B cell (primary cell): ENCODE results near the gene TSPAN5. TPM values are rescaled to one million over a fixed set of nuclear protein-coding genes. Genes with fewer than 3 reads are reported as not detected.

Experiments
- ATAC-seq: fragments of 200-7000 bp; cut with Tn5 transposase; one replicate; pipeline ENCODE4 v1.10.0; 2021; ENCODE audit warnings: low read depth, mild to moderate bottlenecking, moderate number of reproducible peaks, moderate library complexity
- CTCF ChIA-PET: fragments of 350-600 bp; sonication (Branson Sonifier 250); formaldehyde crosslinking; loops from one replicate; lab custom pipeline; 2021; ENCODE audit warnings: antibody characterized with exemption, inconsistent platforms; lab: Charles Lee
- POLR2A ChIA-PET: fragments of 350-600 bp; sonication (Branson Sonifier 250); formaldehyde crosslinking; loops from one replicate; lab custom pipeline; 2021; ENCODE audit warnings: antibody characterized with exemption; lab: Charles Lee
- DNase-seq: peaks from one replicate; pipeline ENCODE4 v3.0.0; 2013
- H2AFZ ChIP-seq: 2 replicates; pipeline ENCODE4 v1.6.1; 2012; ENCODE audit warnings: mild to moderate bottlenecking, low read depth, low read length; ENCODE audit not compliant: insufficient read depth, poor library complexity, severe bottlenecking
- H3K27ac ChIP-seq, 2 donors: 1 replicate in 1 of 2; 2 replicates in 1 of 2; pipeline ENCODE4 v1.5.1; 2012 to 2013; ENCODE audit warnings: low read length in 2 of 2, mild to moderate bottlenecking in 2 of 2, moderate library complexity in 1 of 2
- H3K27me3 ChIP-seq, 4 experiments: fragments of 200-600 bp in 1 of 4; sonication (generic) in 1 of 4; replicated peaks in 1 of 4; 1 replicate in 2 of 4; 2 replicates in 2 of 4; pipeline versions ENCODE4 v1.6.1 to v1.7.0; 2013 to 2016; ENCODE audit warnings: low read length in 3 of 4, mild to moderate bottlenecking in 2 of 4, mixed read lengths in 1 of 4, moderate library complexity in 1 of 4; ENCODE audit not compliant: insufficient read depth in 4 of 4, control insufficient read depth in 3 of 4; ENCODE audit errors: control extremely low read depth in 1 of 4
- H3K36me3 ChIP-seq, 2 experiments: replicated peaks in 1 of 2; 1 replicate in 1 of 2; 2 replicates in 1 of 2; pipeline versions ENCODE4 v1.6.1 to v1.7.1; 2013; ENCODE audit warnings: low read length in 1 of 2; ENCODE audit not compliant: insufficient read depth in 2 of 2, control insufficient read depth in 1 of 2; ENCODE audit errors: control extremely low read depth in 1 of 2, extremely low read depth in 1 of 2
- H3K4me1 ChIP-seq, 2 donors: fragments of 200-600 bp in 1 of 2; sonication (generic) in 1 of 2; 1 replicate in 1 of 2; 2 replicates in 1 of 2; pipeline versions ENCODE4 v1.5.1 to v1.6.1; 2013 to 2017; ENCODE audit warnings: low read length in 2 of 2; ENCODE audit not compliant: control insufficient read depth in 2 of 2, insufficient read depth in 2 of 2
- H3K4me2 ChIP-seq: replicated peaks from 2 replicates; pipeline ENCODE3; 2012; ENCODE audit warnings: mild to moderate bottlenecking, low read depth, low read length; ENCODE audit not compliant: poor library complexity, severe bottlenecking
- H3K4me3 ChIP-seq, 5 experiments: fragments of 200-600 bp in 1 of 5; sonication (generic) in 1 of 5; 1 replicate in 3 of 5; 2 replicates in 2 of 5; pipeline versions ENCODE4 v1.5.1 to v1.7.0; 2011 to 2016; ENCODE audit warnings: low read length in 4 of 5, mild to moderate bottlenecking in 4 of 5, low read depth in 2 of 5, control low read depth in 1 of 5, moderate library complexity in 1 of 5; ENCODE audit not compliant: insufficient read depth in 1 of 5; ENCODE audit errors: control extremely low read depth in 1 of 5, extremely low read depth in 1 of 5
- H3K79me2 ChIP-seq: fragments of 200-600 bp; sonication (generic); one replicate; pipeline ENCODE4 v1.6.0; 2016; ENCODE audit warnings: low read length; ENCODE audit not compliant: control insufficient read depth, insufficient read depth
- H3K9ac ChIP-seq: fragments of 200-600 bp; sonication (generic); 2 replicates; pipeline ENCODE4 v1.6.1; 2017; ENCODE audit warnings: mild to moderate bottlenecking, low read length, moderate library complexity
- H3K9me3 ChIP-seq, 3 donors: one replicate each; pipeline versions ENCODE4 v1.6.1 to v1.7.1; 2013; ENCODE audit warnings: low read length in 2 of 3; ENCODE audit not compliant: control insufficient read depth in 2 of 3, insufficient read depth in 1 of 3; ENCODE audit errors: control extremely low read depth in 1 of 3
- H4K20me1 ChIP-seq: 2 replicates; pipeline ENCODE4 v1.6.0; 2012; ENCODE audit warnings: mild to moderate bottlenecking, low read length; ENCODE audit not compliant: insufficient read depth, control insufficient read depth, poor library complexity, severe bottlenecking
- H3K27ac Mint-ChIP-seq: one replicate; pipeline ENCODE4 v1.8.0; 2021; ENCODE audit warnings: mixed read lengths
- H3K27me3 Mint-ChIP-seq: one replicate; pipeline ENCODE4 v1.8.0; 2021; ENCODE audit warnings: mixed read lengths
- H3K4me1 Mint-ChIP-seq: one replicate; pipeline ENCODE4 v1.8.0; 2021; ENCODE audit warnings: mixed read lengths
- H3K4me3 Mint-ChIP-seq: one replicate; pipeline ENCODE4 v1.8.0; 2021; ENCODE audit warnings: mixed read lengths
- H3K9me3 Mint-ChIP-seq: one replicate; pipeline ENCODE4 v1.8.0; 2022; ENCODE audit warnings: mixed read lengths; ENCODE audit not compliant: insufficient read depth
- EZH2 ChIP-seq: IDR thresholded peaks from 2 replicates; pipeline ENCODE4 v1.6.1; 2012; ENCODE audit warnings: borderline replicate concordance, low read depth, mild to moderate bottlenecking, moderate library complexity, low read length; ENCODE audit not compliant: insufficient read depth, poor library complexity, severe bottlenecking
- WGBS: methylation state at CpG from one replicate; pipeline ENCODE4 v1.1.5; 2013; ENCODE audit warnings: missing lambda C conversion rate; ENCODE audit not compliant: insufficient coverage; 5-methylcytosine and 5-hydroxymethylcytosine counted together
- intact Hi-C: fragments of 100-400 bp; cut with micrococcal nuclease; formaldehyde crosslinking; loops from one replicate; pipeline ENCODE4 v1.10.0; 2022
- polyA plus RNA-seq: library from polyadenylated mRNA; depleted of rRNA; stranded (reverse); fragments of >200 nt; gene quantifications from 2 replicates; pipeline ENCODE4 v1.2.3, GENCODE V29; 2012
- total RNA-seq, 2 donors: library from RNA; stranded (reverse); fragments of 120-200 nt in 1 of 2; gene quantifications; 1 replicate in 1 of 2; 2 replicates in 1 of 2; pipeline versions ENCODE4 v1.2.3 to v1.2.4, GENCODE V29; 2013 to 2022
- TF ChIP-seq, protein P1 (sequence below): fragments of 200-600 bp; IDR thresholded peaks from one replicate; pipeline ENCODE4 v1.8.0; 2022; ENCODE audit warnings: antibody characterized with exemption, mild to moderate bottlenecking

TSPAN5 gene
- total and polyA plus RNA-seq, 2 donors (not counting 1 experiment from before 2014, with no cell fraction given): 2.6 to 5.3 TPM

DNA sequence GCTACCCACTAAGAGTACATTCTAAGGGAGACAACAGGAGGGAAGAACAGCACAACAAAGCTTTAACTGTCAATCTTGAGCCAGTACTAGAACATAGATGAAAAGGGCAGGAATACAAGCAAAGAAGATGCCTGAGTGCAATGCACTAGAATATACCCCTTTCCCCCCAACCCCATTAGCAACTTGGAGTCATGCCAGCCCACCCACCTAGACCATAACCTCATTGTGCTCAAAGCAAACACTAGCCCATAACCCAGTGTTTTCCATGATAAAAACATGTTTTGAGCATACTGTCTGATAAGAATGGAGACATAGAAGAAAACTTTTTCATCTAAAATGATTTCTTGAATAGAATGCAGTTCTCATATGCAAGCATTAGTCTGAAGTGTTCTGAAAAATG, 214.0 kb downstream of the TSPAN5 start:
- H3K9ac ChIP-seq: no peak overlapping the region
- H3K4me3 Mint-ChIP-seq: no peak overlapping the region
- H3K79me2 ChIP-seq: no peaks in the 10 kb centered on the region
- no peak overlapping the region for H3K4me3 ChIP-seq
- H3K9me3 Mint-ChIP-seq: no peaks in the 10 kb centered on the region
- H2AFZ ChIP-seq: no peak overlapping the region
- peaks cover 33 to 40% of the 10 kb centered on the region in 2 donors for H3K4me1 ChIP-seq
- no peaks in the 10 kb centered on the region for H3K27me3 ChIP-seq
- peaks cover 39% of the 10 kb centered on the region for H3K4me1 Mint-ChIP-seq
- H4K20me1 ChIP-seq: no peaks in the 10 kb centered on the region
- H3K4me2 ChIP-seq: no peak overlapping the region
- ATAC-seq (no peak), DNase-seq (no peak)
- POLR2A ChIA-PET: no interaction called here
- no peak overlapping the region for H3K27ac ChIP-seq
- intact Hi-C loops: loop anchor here (10.0 kb wide), 1 partner anchor 210 kb away; the partner anchor contains the start of gene TSPAN5
- TF ChIP-seq, protein P1, sequence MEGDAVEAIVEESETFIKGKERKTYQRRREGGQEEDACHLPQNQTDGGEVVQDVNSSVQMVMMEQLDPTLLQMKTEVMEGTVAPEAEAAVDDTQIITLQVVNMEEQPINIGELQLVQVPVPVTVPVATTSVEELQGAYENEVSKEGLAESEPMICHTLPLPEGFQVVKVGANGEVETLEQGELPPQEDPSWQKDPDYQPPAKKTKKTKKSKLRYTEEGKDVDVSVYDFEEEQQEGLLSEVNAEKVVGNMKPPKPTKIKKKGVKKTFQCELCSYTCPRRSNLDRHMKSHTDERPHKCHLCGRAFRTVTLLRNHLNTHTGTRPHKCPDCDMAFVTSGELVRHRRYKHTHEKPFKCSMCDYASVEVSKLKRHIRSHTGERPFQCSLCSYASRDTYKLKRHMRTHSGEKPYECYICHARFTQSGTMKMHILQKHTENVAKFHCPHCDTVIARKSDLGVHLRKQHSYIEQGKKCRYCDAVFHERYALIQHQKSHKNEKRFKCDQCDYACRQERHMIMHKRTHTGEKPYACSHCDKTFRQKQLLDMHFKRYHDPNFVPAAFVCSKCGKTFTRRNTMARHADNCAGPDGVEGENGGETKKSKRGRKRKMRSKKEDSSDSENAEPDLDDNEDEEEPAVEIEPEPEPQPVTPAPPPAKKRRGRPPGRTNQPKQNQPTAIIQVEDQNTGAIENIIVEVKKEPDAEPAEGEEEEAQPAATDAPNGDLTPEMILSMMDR: no peak
- no peak for TF ChIP-seq EZH2
- H3K9me3 ChIP-seq: no peaks in the 10 kb centered on the region
- H3K27ac Mint-ChIP-seq: no peak overlapping the region
- CTCF ChIA-PET: interaction anchor here (0.6 to 4.0 kb wide), 3 partner anchors 22 to 480 kb away, joined by 3 to 13 read pairs (median 3); no protein-coding TSS in a partner anchor
- H3K36me3 ChIP-seq: peaks cover 11 to 20% of the 10 kb centered on the region in 2 experiments
- H3K27me3 Mint-ChIP-seq: no peaks in the 10 kb centered on the region

DNA sequence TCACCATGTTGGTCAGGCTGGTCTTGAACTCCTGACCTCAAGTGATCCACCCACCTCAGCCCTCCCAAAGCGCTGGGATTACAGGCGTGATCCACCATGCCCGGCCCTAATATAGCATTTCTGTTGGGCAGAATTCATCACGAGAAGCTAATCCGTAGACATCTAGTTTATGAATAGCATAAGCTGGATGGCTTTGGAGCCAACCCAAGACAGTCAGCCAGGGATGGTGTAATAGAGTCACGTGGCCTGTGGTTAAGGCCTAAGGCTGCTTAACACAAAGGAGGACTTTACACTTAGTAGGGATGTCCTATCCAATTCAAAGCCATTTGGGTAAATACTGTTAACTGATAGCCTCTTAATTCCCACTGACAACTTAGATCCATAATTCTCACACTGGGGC, 223.6 kb downstream of the TSPAN5 start:
- 100% methylated on average over 2 of the region's 6 CpGs for WGBS
- Histone ChIP-seq H3K79me2 (no peaks in the 10 kb centered on the region), H3K36me3 (peaks cover 11 to 14% of the 10 kb centered on the region in 2 experiments), H3K9me3 (no peaks in the 10 kb centered on the region), H3K4me1 (no peaks in the 10 kb centered on the region), H3K4me2 (no peak overlapping the region), H3K27ac (no peak overlapping the region), H3K27me3 (no peaks in the 10 kb centered on the region), H4K20me1 (no peaks in the 10 kb centered on the region), H3K4me3 (no peak overlapping the region), H3K9ac (no peak overlapping the region), H2AFZ (no peak overlapping the region)
- H3K27ac Mint-ChIP-seq: no peak overlapping the region
- CTCF ChIA-PET: no interaction called here
- no peak for TF ChIP-seq EZH2
- TF ChIP-seq, protein P1: no peak
- POLR2A ChIA-PET: no interaction called here
- peaks cover 4% of the 10 kb centered on the region for H3K4me1 Mint-ChIP-seq
- intact Hi-C loops: no loop called here
- no peaks in the 10 kb centered on the region for H3K27me3 Mint-ChIP-seq
- no peak overlapping the region for H3K4me3 Mint-ChIP-seq
- no peak for DNase-seq
- ATAC-seq: no peak
- no peaks in the 10 kb centered on the region for H3K9me3 Mint-ChIP-seq
